ENCODE measurements around the gene PNPO. TPM values are rescaled to one million over a fixed set of nuclear protein-coding genes. Genes with fewer than 3 reads are reported as not detected.

PNPO gene
- total RNA-seq, 4 donors from 2014 or later: 20.1 to 39.7 (median 30.8) TPM

- DNase-seq (ENCODE audit: low spot score) (no peak), ATAC-seq (ENCODE audit: low FRiP score) (no peak)
- no peak for TF ChIP-seq CTCF (IDR thresholded peaks at IDR 0.05)
Observed at GRCh38 chr17:47897561-47897960, 43.8 kb upstream of the PNPO start.

GRCh38 chr17:47898241-47898640 is 43.1 kb upstream of the PNPO start:
- DNase-seq (ENCODE audit: low spot score): no peak
- TF ChIP-seq CTCF (IDR thresholded peaks at IDR 0.05): no peak
- ATAC-seq (ENCODE audit: low FRiP score): no peak

- DNase-seq (ENCODE audit: low spot score): no peak
- no peak for ATAC-seq (ENCODE audit: low FRiP score)
- TF ChIP-seq CTCF (IDR thresholded peaks at IDR 0.05): no peak
Observed at GRCh38 chr17:47899643-47900042, 41.7 kb upstream of the PNPO start.

GRCh38 chr17:47901423-47901822 is 39.9 kb upstream of the PNPO start:
- ATAC-seq (ENCODE audit: low FRiP score) (no peak), DNase-seq (ENCODE audit: low spot score) (no peak)
- no peak for TF ChIP-seq CTCF (IDR thresholded peaks at IDR 0.05)

GRCh38 chr17:47902039-47902744 is 39.2 kb upstream of the PNPO start:
- ATAC-seq (ENCODE audit: low FRiP score) (no peak), DNase-seq (ENCODE audit: low spot score) (no peak)
- TF ChIP-seq CTCF (IDR thresholded peaks at IDR 0.05): no peak

- TF ChIP-seq CTCF (IDR thresholded peaks at IDR 0.05): no peak
- DNase-seq (ENCODE audit: low spot score) (no peak), ATAC-seq (ENCODE audit: low FRiP score) (no peak)
Observed at GRCh38 chr17:47905221-47905733, 36.1 kb upstream of the PNPO start.

- no peak for DNase-seq (ENCODE audit: low spot score)
- no peak for ATAC-seq (ENCODE audit: low FRiP score)
Observed at GRCh38 chr17:47906443-47906842, 34.9 kb upstream of the PNPO start.

More at GRCh38 chr17:47906443-47906842, 34.9 kb upstream of the PNPO start:
- TF ChIP-seq CTCF (IDR thresholded peaks at IDR 0.05): no peak

All from omental fat pad (tissue), 4 donors.